OCI-LY7 (cell line): Measurements from ENCODE around the gene CTNNA1. TPM values are rescaled to one million over a fixed set of nuclear protein-coding genes. Genes with fewer than 3 reads are reported as not detected.

Experiments used
- BruUV-seq: library from RNA; stranded (reverse); fragments of 400-500 nt; replicated peaks from 2 replicates; lab custom pipeline; 2021; lab: Mats Ljungman, UMichigan
- CTCF ChIA-PET: fragments of 300-600 bp; sonication (Branson Sonifier 250); formaldehyde crosslinking; loops from one replicate; lab custom pipeline; 2022; ENCODE audit warnings: antibody characterized with exemption; ENCODE audit not compliant: unreplicated experiment; lab: Charles Lee
- POLR2A ChIA-PET: fragments of 300-600 bp; sonication (Branson Sonifier 250); formaldehyde crosslinking; loops from one replicate; lab custom pipeline; 2022; ENCODE audit warnings: antibody characterized with exemption; lab: Charles Lee
- DNase-seq: peaks from one replicate; pipeline ENCODE4 v3.0.0-alpha.2; 2015; ENCODE audit warnings: low spot score
- H2AFZ ChIP-seq: fragments of 200-600 bp; sonication (generic), shearing (Covaris generic); 2 replicates; pipeline ENCODE4 v1.6.1; 2014; ENCODE audit warnings: mild to moderate bottlenecking, antibody characterized with exemption, low read length, moderate library complexity
- H3K27ac ChIP-seq: fragments of 200-600 bp; sonication (generic); 2 replicates; pipeline ENCODE4 v1.5.1; 2014; ENCODE audit warnings: mixed run types, low read depth, mild to moderate bottlenecking, moderate library complexity, low read length, inconsistent platforms; ENCODE audit not compliant: poor library complexity, severe bottlenecking
- H3K36me3 ChIP-seq: fragments of 200-600 bp; sonication (generic); 2 replicates; pipeline ENCODE4 v1.6.1; 2014; ENCODE audit warnings: mild to moderate bottlenecking, antibody characterized with exemption, low read length, moderate library complexity, mixed read lengths; ENCODE audit not compliant: insufficient read depth
- H3K4me1 ChIP-seq: fragments of 200-600 bp; sonication (generic); 2 replicates; pipeline ENCODE4 v1.5.1; 2014; ENCODE audit warnings: mild to moderate bottlenecking, low read length; ENCODE audit not compliant: insufficient read depth, poor library complexity, severe bottlenecking
- H3K4me2 ChIP-seq: fragments of 200-600 bp; sonication (generic); 2 replicates; pipeline ENCODE4 v1.6.1; 2014; ENCODE audit warnings: mild to moderate bottlenecking, low read length
- H3K4me3 ChIP-seq: fragments of 200-600 bp; sonication (generic); 2 replicates; pipeline ENCODE4 v1.5.1; 2014; ENCODE audit warnings: mild to moderate bottlenecking, low read depth, low read length; ENCODE audit not compliant: poor library complexity, severe bottlenecking
- H3K79me2 ChIP-seq: fragments of 200-600 bp; sonication (generic); 2 replicates; pipeline ENCODE4 v1.6.1; 2016; ENCODE audit warnings: low read depth, mild to moderate bottlenecking, low read length, moderate library complexity, mixed read lengths; ENCODE audit not compliant: insufficient read depth
- H3K9me2 ChIP-seq: fragments of 200-600 bp; sonication (generic); 2 replicates; pipeline ENCODE4 v1.6.1; 2016; ENCODE audit warnings: mild to moderate bottlenecking, low read length, mixed read lengths; ENCODE audit not compliant: insufficient read depth
- H3K9me3 ChIP-seq: fragments of 200-600 bp; sonication (generic); 2 replicates; pipeline ENCODE4 v1.6.1; 2014; ENCODE audit warnings: mild to moderate bottlenecking, mixed run types, low read length, mixed read lengths
- H4K20me1 ChIP-seq: fragments of 200-600 bp; sonication (generic); 2 replicates; pipeline ENCODE4 v1.6.1; 2014; ENCODE audit warnings: mild to moderate bottlenecking, antibody characterized with exemption, low read length, moderate library complexity, mixed read lengths; ENCODE audit not compliant: insufficient read depth
- CTCF ChIP-seq: fragments of 200-600 bp; sonication (generic); conservative IDR thresholded peaks from 2 replicates; pipeline ENCODE4 v1.5.1; 2014; ENCODE audit warnings: mild to moderate bottlenecking, antibody characterized with exemption, low read length, moderate library complexity, mixed read lengths
- EZH2phosphoT487 ChIP-seq: fragments of 200-600 bp; sonication (generic); IDR thresholded peaks from 2 replicates; pipeline ENCODE4 v1.6.1; 2018; ENCODE audit warnings: low read depth, borderline replicate concordance, mild to moderate bottlenecking, mixed run types, antibody characterized with exemption, low read length, moderate library complexity, mixed read lengths
- intact Hi-C: fragments of 100-400 bp; cut with micrococcal nuclease; formaldehyde crosslinking; loops from one replicate; pipeline ENCODE4 v1.10.0; 2022; ENCODE audit not compliant: unreplicated experiment
- total RNA-seq, 2 experiments: library from RNA; depleted of rRNA in 1 of 2; stranded (reverse); fragments of >200 nt in 1 of 2; shearing (Covaris generic) in 1 of 2; gene quantifications; 2 replicates each; pipeline ENCODE4 v1.2.3, GENCODE V29; 2014 to 2022

CTNNA1 gene
- total RNA-seq, 2 experiments from 2014 or later = 40.4 to 42.7 TPM

- Histone ChIP-seq H2AFZ (no peak overlapping the region), H4K20me1 (no peaks in the 10 kb centered on the region), H3K36me3 (no peaks in the 10 kb centered on the region), H3K9me3 (no peaks in the 10 kb centered on the region), H3K4me1 (no peaks in the 10 kb centered on the region), H3K9me2 (no peaks in the 10 kb centered on the region), H3K27ac (no peak overlapping the region), H3K79me2 (no peaks in the 10 kb centered on the region), H3K4me3 (no peak overlapping the region), H3K4me2 (no peak overlapping the region)
- BruUV-seq = no TSS peak
- CTCF ChIA-PET = no interaction called here
- intact Hi-C loops = no loop called here
- no peak for TF ChIP-seq CTCF
- TF ChIP-seq EZH2phosphoT487 = no peak
- no peak for DNase-seq
- POLR2A ChIA-PET = no interaction called here
Observed at GRCh38 chr5:138946831-138947560, 193.8 kb downstream of the CTNNA1 start.

- Histone ChIP-seq H3K9me2 (no peaks in the 10 kb centered on the region), H3K27ac (no peak overlapping the region), H3K79me2 (no peaks in the 10 kb centered on the region), H3K4me1 (no peaks in the 10 kb centered on the region), H2AFZ (no peak overlapping the region), H3K36me3 (no peaks in the 10 kb centered on the region), H3K4me2 (no peak overlapping the region), H4K20me1 (no peaks in the 10 kb centered on the region), H3K4me3 (no peak overlapping the region), H3K9me3 (no peaks in the 10 kb centered on the region)
- CTCF ChIA-PET = no interaction called here
- no peak for DNase-seq
- POLR2A ChIA-PET = interaction anchor here (0.6 kb wide), 1 partner anchor 822 kb away, joined by 3 read pairs; no protein-coding TSS in a partner anchor
- TF ChIP-seq CTCF (no peak), EZH2phosphoT487 (no peak)
- no TSS peak for BruUV-seq
- intact Hi-C loops = no loop called here
Observed at GRCh38 chr5:138947780-138948179, 194.6 kb downstream of the CTNNA1 start.

- intact Hi-C loops = no loop called here
Observed at GRCh38 chr5:138948471-138949222, 195.4 kb downstream of the CTNNA1 start.

More at GRCh38 chr5:138948471-138949222, 195.4 kb downstream of the CTNNA1 start:
- CTCF ChIA-PET = no interaction called here
- no peaks in the 10 kb centered on the region for H3K9me3 ChIP-seq
- H2AFZ ChIP-seq = no peak overlapping the region
- no peak for TF ChIP-seq CTCF
- TF ChIP-seq EZH2phosphoT487 = no peak
- no peaks in the 10 kb centered on the region for H3K4me1 ChIP-seq
- H3K4me3 ChIP-seq = no peak overlapping the region
- H3K4me2 ChIP-seq = no peak overlapping the region
- H3K36me3 ChIP-seq = no peaks in the 10 kb centered on the region
- POLR2A ChIA-PET = no interaction called here
- H3K9me2 ChIP-seq = no peaks in the 10 kb centered on the region
- no TSS peak for BruUV-seq
- DNase-seq = no peak
- no peaks in the 10 kb centered on the region for H3K79me2 ChIP-seq
- H3K27ac ChIP-seq = no peak overlapping the region
- H4K20me1 ChIP-seq = no peaks in the 10 kb centered on the region
